Cardiac fibroblast (primary cell): ENCODE measurements around the gene ZC3HAV1L.
"Not testable (repeated sequence)": the region's sequence is repeated elsewhere in the genome, so short reads cannot be mapped to it uniquely, and the experiment has no call there.

Experiments
- DNase-seq, 2 donors: peaks; one replicate each; pipeline versions ENCODE4 v3.0.0 to v3.0.0-alpha.2; 2010; ENCODE audit warnings: low read depth in 2 of 2
- H3K4me3 ChIP-seq, 2 donors: replicated peaks in 1 of 2; 1 replicate in 1 of 2; 2 replicates in 1 of 2; pipeline ENCODE4 v1.5.1; 2011; ENCODE audit warnings: low read depth in 2 of 2, low read length in 2 of 2, mild to moderate bottlenecking in 2 of 2, moderate library complexity in 1 of 2
- TF ChIP-seq, protein P1 (sequence below): IDR thresholded peaks from one replicate; pipeline ENCODE4 v1.5.1; 2011; ENCODE audit warnings: low read depth, mild to moderate bottlenecking, low read length, inconsistent platforms

ZC3HAV1L gene

DNA sequence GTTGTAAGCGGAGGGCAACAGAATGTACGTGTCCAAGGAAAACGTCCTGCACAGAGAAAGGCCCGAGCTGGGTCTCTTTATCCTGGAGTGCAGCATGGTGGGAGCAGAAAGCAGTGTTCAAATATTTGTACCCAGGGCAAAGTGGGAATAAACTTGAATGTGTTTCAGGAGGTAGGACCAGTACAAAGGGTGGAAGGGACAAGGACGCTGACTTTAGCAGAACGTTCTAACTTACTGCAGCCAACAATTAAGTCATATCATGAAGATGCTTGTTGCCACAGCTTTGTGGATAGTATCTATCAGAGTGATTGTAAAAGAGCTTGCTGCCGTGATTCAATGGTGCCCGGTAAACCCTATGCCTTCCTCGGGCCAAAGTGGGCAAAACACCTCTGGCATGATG, 30.5 kb upstream of the ZC3HAV1L start:
- TF ChIP-seq, protein P1, sequence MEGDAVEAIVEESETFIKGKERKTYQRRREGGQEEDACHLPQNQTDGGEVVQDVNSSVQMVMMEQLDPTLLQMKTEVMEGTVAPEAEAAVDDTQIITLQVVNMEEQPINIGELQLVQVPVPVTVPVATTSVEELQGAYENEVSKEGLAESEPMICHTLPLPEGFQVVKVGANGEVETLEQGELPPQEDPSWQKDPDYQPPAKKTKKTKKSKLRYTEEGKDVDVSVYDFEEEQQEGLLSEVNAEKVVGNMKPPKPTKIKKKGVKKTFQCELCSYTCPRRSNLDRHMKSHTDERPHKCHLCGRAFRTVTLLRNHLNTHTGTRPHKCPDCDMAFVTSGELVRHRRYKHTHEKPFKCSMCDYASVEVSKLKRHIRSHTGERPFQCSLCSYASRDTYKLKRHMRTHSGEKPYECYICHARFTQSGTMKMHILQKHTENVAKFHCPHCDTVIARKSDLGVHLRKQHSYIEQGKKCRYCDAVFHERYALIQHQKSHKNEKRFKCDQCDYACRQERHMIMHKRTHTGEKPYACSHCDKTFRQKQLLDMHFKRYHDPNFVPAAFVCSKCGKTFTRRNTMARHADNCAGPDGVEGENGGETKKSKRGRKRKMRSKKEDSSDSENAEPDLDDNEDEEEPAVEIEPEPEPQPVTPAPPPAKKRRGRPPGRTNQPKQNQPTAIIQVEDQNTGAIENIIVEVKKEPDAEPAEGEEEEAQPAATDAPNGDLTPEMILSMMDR, result no peak
- H3K4me3 ChIP-seq, result no peak overlapping the region
- DNase-seq, result no peak

DNA sequence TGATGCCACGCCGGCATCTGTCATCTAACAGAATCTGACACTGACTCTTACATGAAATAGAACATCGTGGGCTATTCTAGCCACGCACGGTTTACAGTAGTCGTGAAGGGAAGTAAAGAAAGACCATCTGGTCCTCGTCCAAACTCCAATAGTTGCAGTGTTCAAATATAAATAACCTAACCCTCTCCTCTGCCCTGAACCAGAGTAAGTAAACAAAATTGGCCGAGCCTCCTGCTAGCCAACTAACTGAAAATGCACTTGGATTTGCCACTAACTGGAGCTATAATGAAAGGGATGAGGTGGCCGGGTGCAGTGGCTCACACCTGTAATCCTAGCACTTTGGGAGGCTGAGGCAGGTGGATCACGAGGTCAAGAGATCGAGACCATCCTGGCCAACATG, 29.5 kb upstream of the ZC3HAV1L start:
- TF ChIP-seq, protein P1, result no peak
- DNase-seq, result no peak
- H3K4me3 ChIP-seq, result no peak overlapping the region

DNA sequence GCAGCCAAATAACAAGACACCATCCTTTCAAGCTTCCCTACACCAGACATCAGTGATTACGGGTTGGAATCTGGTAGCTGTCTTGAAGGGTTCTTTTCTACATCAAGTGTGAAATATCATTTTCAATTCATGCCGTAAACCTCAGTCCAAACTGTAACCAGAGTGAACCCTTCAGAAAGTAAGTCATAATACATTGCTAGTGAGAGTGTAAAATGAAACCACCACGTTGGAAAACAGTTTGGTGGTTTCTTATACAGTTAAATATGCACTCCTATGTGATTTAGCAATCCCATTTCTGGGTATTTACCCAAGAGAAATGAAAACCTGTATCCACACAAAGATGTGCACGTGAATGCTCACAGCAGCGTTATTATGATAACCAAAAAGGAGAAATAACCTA, 25.6 kb upstream of the ZC3HAV1L start:
- DNase-seq, result no peak
- TF ChIP-seq, protein P1, result no peak
- no peak overlapping the region for H3K4me3 ChIP-seq

DNA sequence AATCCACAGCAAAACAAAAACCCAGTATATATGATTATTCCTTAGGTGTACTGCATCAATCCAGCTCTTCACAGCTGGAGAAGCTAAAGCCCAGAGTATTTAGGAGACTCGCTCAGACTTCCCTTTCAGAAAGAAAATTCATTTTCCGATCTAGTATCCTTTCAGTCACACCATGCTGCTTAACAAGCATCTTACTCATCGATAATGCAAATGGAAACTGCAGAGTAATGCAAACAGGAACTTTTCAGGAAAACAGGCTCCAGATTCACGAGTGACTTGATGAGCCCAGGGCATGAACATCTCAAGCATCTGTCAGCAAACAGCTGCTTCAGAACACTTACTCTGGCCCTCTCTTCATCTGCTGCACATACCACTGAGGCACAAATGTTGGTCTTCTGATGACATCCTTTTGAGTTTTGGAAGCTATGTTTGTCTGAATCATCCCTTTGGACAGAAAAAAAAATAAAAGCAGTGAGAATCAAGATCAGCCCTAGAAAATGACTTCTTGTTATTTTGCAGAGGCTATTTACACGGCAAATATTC, 24.9 kb upstream of the ZC3HAV1L start:
- no peak overlapping the region for H3K4me3 ChIP-seq
- DNase-seq, result no peak
- TF ChIP-seq, protein P1, result no peak

DNA sequence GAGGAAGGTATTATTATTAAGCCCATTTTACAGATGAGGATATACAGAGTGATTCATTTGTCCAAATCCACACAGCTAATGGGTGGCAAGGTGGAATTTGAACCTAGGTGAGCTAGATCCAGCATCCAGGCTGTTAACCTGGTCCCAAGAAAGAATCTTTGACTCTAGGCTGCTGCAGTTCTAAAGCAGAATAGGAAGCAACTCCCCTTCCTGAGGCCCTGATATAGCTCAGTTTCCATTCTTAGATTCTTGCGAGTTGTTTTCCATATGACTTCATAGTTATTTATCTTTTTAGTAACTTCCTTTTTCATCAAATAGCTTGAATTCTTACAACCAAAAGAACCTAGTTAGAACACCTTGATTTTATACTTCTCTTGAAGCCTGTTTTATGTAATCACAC, 24.1 kb upstream of the ZC3HAV1L start:
- no peak overlapping the region for H3K4me3 ChIP-seq
- no peak for DNase-seq
- TF ChIP-seq, protein P1, result no peak

DNA sequence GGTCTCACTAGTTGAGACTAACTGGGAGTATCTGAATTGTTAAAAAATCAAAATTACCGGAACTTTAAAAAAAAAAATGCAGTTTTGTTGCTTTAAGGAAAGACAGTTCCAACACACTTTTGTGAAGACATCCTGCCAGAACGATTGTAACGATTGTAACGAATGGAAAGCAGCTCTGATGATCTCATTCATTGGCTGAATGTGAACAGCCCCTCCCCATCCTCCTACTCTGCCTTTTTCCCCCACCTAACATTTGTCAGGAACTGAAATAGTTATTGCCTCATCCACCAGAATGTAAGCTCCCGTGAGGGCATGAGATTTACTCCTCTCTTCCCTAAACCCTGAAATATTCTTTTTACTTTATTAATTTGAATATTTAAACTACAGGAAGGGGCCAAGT, 23.1 kb upstream of the ZC3HAV1L start:
- peak; percentile 61 to 76 for DNase-seq
- TF ChIP-seq, protein P1, result no peak
- H3K4me3 ChIP-seq, result no peak overlapping the region

DNA sequence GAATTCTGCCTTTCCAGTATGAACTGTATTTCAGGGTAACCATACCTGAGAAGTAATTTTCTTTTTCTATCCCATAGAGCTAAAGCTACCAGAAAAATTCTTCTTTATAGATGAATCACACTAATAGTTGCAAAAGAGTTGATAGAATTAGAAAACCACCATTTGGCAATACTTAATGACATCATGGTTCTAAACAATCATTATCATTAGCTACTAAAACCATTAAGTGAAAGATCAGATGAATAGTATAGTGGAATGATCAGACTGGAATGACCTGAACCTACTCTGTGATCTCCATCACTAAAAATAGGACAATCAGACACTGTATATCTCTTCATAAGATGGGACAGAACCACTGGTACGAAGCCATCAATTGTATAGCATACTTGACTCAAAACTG, 19.8 kb upstream of the ZC3HAV1L start:
- no peak for DNase-seq
- TF ChIP-seq, protein P1, result no peak
- no peak overlapping the region for H3K4me3 ChIP-seq

DNA sequence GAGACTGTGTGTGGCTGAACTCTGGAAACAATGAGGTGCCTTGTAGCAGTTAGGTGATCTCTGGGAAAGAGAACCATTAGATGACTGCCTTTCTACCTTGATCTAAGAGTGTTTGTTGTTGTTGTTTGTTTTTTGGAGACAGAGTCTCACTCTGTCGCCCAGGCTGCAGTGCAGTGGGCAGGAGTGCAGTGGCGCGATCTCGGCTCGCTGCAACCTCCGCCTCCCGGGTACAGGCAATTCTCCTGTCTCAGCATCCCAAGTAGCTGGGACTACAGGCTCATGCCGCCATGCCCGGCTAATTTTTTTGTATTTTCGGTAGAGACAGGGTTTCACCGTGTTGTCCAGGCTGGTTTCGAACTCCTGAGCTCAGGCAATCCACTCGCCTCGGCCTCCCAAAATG, 18.8 kb upstream of the ZC3HAV1L start:
- not testable (repeated sequence) for DNase-seq, H3K4me3 ChIP-seq
